WTC11 (cell line): ENCODE data around the gene INSC.

Source experiments
- ARID4B ChIP-seq: sonication (generic); formaldehyde crosslinking; IDR thresholded peaks from 2 replicates; pipeline ENCODE4 v1.8.0; 2023; ENCODE audit warnings: missing genetic modification reagents, mild to moderate bottlenecking, borderline replicate concordance
- ATF2 ChIP-seq: sonication (generic); formaldehyde crosslinking; IDR thresholded peaks from 2 replicates; pipeline ENCODE4 v1.8.1; 2022; ENCODE audit warnings: low read depth, missing genetic modification reagents, borderline replicate concordance
- CREB1 ChIP-seq: sonication (generic); formaldehyde crosslinking; IDR thresholded peaks from 2 replicates; pipeline ENCODE4 v1.8.0; 2023; ENCODE audit warnings: mild to moderate bottlenecking, missing genetic modification reagents
- ESRRA ChIP-seq: sonication (generic); formaldehyde crosslinking; IDR thresholded peaks from 2 replicates; pipeline ENCODE4 v1.8.1; 2022; ENCODE audit warnings: mild to moderate bottlenecking, missing genetic modification reagents, borderline replicate concordance
- FOXP1 ChIP-seq: sonication (generic); formaldehyde crosslinking; IDR thresholded peaks from 2 replicates; pipeline ENCODE4 v1.8.0; 2022; ENCODE audit warnings: missing genetic modification reagents, mild to moderate bottlenecking, moderate library complexity, borderline replicate concordance
- GABPB1 ChIP-seq: sonication (generic); formaldehyde crosslinking; IDR thresholded peaks from 2 replicates; pipeline ENCODE4 v1.8.1; 2023; ENCODE audit warnings: mild to moderate bottlenecking, missing genetic modification reagents
- JAZF1 ChIP-seq: fragments of 250-450 bp; sonication (Bioruptor Pico); IDR thresholded peaks from 2 replicates; pipeline ENCODE4 v1.9.0; 2021; ENCODE audit warnings: moderate library complexity, mild to moderate bottlenecking, inconsistent platforms
- NFE2L1 ChIP-seq: sonication (generic); formaldehyde crosslinking; IDR thresholded peaks from 2 replicates; pipeline ENCODE4 v1.8.1; 2023; ENCODE audit warnings: missing genetic modification reagents
- PREB ChIP-seq: sonication (generic); formaldehyde crosslinking; IDR thresholded peaks from 2 replicates; pipeline ENCODE4 v1.8.1; 2022; ENCODE audit warnings: mild to moderate bottlenecking, missing genetic modification reagents, moderate library complexity, borderline replicate concordance
- ZNF138 ChIP-seq: sonication (generic); formaldehyde crosslinking; conservative IDR thresholded peaks from 2 replicates; pipeline ENCODE4 v1.8.1; 2022; ENCODE audit warnings: mild to moderate bottlenecking, moderate library complexity, missing genetic modification reagents
- TF ChIP-seq, protein P1 (sequence below): fragments of 200-600 bp; IDR thresholded peaks from 2 replicates; pipeline ENCODE4 v1.8.0; 2022; ENCODE audit warnings: antibody characterized with exemption

DNA sequence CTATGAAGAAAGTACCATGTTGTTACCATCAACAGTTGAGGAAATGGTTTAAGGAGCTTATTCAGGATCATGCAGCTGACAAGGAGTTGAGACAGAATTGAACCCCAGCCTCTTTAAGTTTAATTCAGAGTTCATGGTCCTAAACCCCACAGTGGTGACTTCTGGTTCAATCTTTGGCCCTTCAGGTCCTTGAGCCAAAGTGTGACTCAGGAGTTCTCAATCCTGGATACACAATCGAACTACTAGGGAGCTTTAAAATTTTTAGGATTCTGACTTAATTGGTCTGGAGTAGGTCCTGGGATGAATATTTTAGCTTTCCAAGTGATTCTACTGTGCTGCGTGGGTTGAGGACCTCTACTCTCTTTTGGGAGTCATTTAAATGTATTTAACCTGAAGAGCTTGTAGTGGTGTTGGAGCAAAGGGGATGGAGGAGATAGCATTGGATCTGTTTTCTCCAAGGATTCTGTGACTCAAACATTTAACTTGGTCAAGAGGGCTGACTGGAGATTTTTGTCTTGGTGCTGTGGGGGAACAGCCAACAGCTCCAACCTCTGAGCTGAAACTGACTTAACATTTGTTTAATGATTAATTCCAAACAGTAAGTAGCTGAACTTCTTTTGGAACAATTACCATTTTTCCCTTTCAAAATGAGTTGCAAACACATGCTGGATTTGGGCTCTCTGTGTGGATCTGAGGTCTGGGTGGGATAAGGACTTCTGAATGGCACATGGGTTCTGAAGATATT lies 80.1 kb downstream of the INSC start:
- TF ChIP-seq, protein P1, sequence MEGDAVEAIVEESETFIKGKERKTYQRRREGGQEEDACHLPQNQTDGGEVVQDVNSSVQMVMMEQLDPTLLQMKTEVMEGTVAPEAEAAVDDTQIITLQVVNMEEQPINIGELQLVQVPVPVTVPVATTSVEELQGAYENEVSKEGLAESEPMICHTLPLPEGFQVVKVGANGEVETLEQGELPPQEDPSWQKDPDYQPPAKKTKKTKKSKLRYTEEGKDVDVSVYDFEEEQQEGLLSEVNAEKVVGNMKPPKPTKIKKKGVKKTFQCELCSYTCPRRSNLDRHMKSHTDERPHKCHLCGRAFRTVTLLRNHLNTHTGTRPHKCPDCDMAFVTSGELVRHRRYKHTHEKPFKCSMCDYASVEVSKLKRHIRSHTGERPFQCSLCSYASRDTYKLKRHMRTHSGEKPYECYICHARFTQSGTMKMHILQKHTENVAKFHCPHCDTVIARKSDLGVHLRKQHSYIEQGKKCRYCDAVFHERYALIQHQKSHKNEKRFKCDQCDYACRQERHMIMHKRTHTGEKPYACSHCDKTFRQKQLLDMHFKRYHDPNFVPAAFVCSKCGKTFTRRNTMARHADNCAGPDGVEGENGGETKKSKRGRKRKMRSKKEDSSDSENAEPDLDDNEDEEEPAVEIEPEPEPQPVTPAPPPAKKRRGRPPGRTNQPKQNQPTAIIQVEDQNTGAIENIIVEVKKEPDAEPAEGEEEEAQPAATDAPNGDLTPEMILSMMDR, result no peak
- TF ChIP-seq NFE2L1 (no peak), JAZF1 (CRISPR knock-in tag) (no peak), PREB (no peak), CREB1 (CRISPR knock-in tag) (no peak), ATF2 (CRISPR knock-in tag) (no peak), FOXP1 (CRISPR knock-in tag) (no peak), GABPB1 (no peak), ARID4B (no peak), ESRRA (CRISPR knock-in tag) (no peak), ZNF138 (CRISPR knock-in tag) (no peak)
